Smooth muscle cell (in vitro differentiated cells): Measurements from ENCODE around the gene P2RY2. TPM values are rescaled to one million over a fixed set of nuclear protein-coding genes. Genes with fewer than 3 reads are reported as not detected.

ENCODE experiments used
- DNase-seq: peaks from one replicate; lab custom pipeline; 2025; ENCODE audit not compliant: unreplicated experiment; lab: John Stamatoyannopoulos, UW
- H2AFZ ChIP-seq: fragments of 200-600 bp; sonication (generic); 2 replicates; pipeline ENCODE4 v1.6.0; 2016; ENCODE audit warnings: antibody characterized with exemption, low read depth, mild to moderate bottlenecking
- H3F3A ChIP-seq: fragments of 200-600 bp; sonication (generic); 2 replicates; pipeline ENCODE4 v1.6.0; 2017; ENCODE audit warnings: antibody characterized with exemption, low read depth
- H3K27ac ChIP-seq: fragments of 200-600 bp; sonication (generic); 2 replicates; pipeline ENCODE4 v1.5.1; 2016; ENCODE audit warnings: low read depth, mild to moderate bottlenecking
- H3K27me3 ChIP-seq: fragments of 200-600 bp; sonication (generic); 2 replicates; pipeline ENCODE4 v1.6.1; 2016; ENCODE audit warnings: low read depth, mild to moderate bottlenecking
- H3K36me3 ChIP-seq: fragments of 200-600 bp; sonication (generic); 2 replicates; pipeline ENCODE4 v1.5.1; 2016; ENCODE audit warnings: low read depth
- H3K4me1 ChIP-seq: fragments of 200-600 bp; sonication (generic); 2 replicates; pipeline ENCODE4 v1.5.1; 2016; ENCODE audit warnings: low read depth
- H3K4me2 ChIP-seq: fragments of 200-600 bp; sonication (generic); 2 replicates; pipeline ENCODE4 v1.6.0; 2016; ENCODE audit warnings: mild to moderate bottlenecking
- H3K4me3 ChIP-seq: fragments of 200-600 bp; sonication (generic); 2 replicates; pipeline ENCODE4 v1.5.1; 2016; ENCODE audit warnings: mild to moderate bottlenecking
- H3K79me2 ChIP-seq: fragments of 200-600 bp; sonication (generic); 2 replicates; pipeline ENCODE4 v1.6.0; 2016; ENCODE audit warnings: low read depth, mild to moderate bottlenecking
- H3K9ac ChIP-seq: fragments of 200-600 bp; sonication (generic); 2 replicates; pipeline ENCODE4 v1.6.0; 2016; ENCODE audit warnings: low read depth
- H3K9me3 ChIP-seq: fragments of 200-600 bp; sonication (generic); replicated peaks from 2 replicates; pipeline ENCODE4 v1.5.1; 2016; ENCODE audit warnings: low read depth
- H4K20me1 ChIP-seq: fragments of 200-600 bp; sonication (generic); 2 replicates; pipeline ENCODE4 v1.6.0; 2016; ENCODE audit warnings: low read depth
- CTCF ChIP-seq: fragments of 200-600 bp; sonication (generic); IDR thresholded peaks from 2 replicates; pipeline ENCODE4 v1.5.1; 2017; ENCODE audit warnings: borderline replicate concordance, mild to moderate bottlenecking, antibody characterized with exemption; ENCODE audit not compliant: insufficient read depth, poor library complexity, severe bottlenecking
- whole genome bisulfite sequencing: methylation state at CpG from one replicate; pipeline ENCODE4 v1.1.7; 2016; ENCODE audit warnings: low lambda C conversion rate; 5-methylcytosine and 5-hydroxymethylcytosine counted together
- polyA plus RNA-seq: library from polyadenylated mRNA; unstranded; fragments of >200 nt; fragmentation: Nextera tagmentation; extraction: Ambion mirVana; gene quantifications from 2 replicates; pipeline ENCODE4 v1.2.1, GENCODE V29; 2016
- total RNA-seq: library from RNA; depleted of rRNA; stranded (reverse); fragments of >200 nt; gene quantifications from 2 replicates; pipeline ENCODE4 v1.2.3, GENCODE V29; 2014

P2RY2 gene
- total and polyA plus RNA-seq, 2 experiments from 2014 or later: 5.8 TPM; not detected in 1

- DNase-seq: no peak
- no peaks in the 10 kb centered on the region for H3F3A ChIP-seq
- 60% methylated on average over 3 of the region's 3 CpGs for WGBS
- H3K9me3 ChIP-seq: no peaks in the 10 kb centered on the region
- H3K4me1 ChIP-seq: no peaks in the 10 kb centered on the region
- H4K20me1 ChIP-seq: no peaks in the 10 kb centered on the region
- no peak for TF ChIP-seq CTCF
- no peak overlapping the region for H2AFZ ChIP-seq
- no peaks in the 10 kb centered on the region for H3K27me3 ChIP-seq
- no peak overlapping the region for H3K4me2 ChIP-seq
- H3K36me3 ChIP-seq: no peaks in the 10 kb centered on the region
- H3K79me2 ChIP-seq: no peaks in the 10 kb centered on the region
- H3K9ac ChIP-seq: no peak overlapping the region
- peak overlapping the region; percentile 43 for H3K27ac ChIP-seq
- H3K4me3 ChIP-seq: no peak overlapping the region
Measured at GRCh38 chr11:73248526-73249185, 30.6 kb downstream of the P2RY2 start.

GRCh38 chr11:73249304-73249703 lies 31.2 kb downstream of the P2RY2 start:
- WGBS: 55% methylated on average over 5 of the region's 5 CpGs
- no peaks in the 10 kb centered on the region for H3K4me1 ChIP-seq
- DNase-seq: no peak
- H4K20me1 ChIP-seq: no peaks in the 10 kb centered on the region
- H3K27me3 ChIP-seq: no peaks in the 10 kb centered on the region
- H2AFZ ChIP-seq: no peak overlapping the region
- no peaks in the 10 kb centered on the region for H3F3A ChIP-seq
- H3K4me3 ChIP-seq: no peak overlapping the region
- H3K4me2 ChIP-seq: no peak overlapping the region
- H3K36me3 ChIP-seq: no peaks in the 10 kb centered on the region
- TF ChIP-seq CTCF: no peak
- H3K27ac ChIP-seq: peak overlapping the region; percentile 82
- H3K9ac ChIP-seq: no peak overlapping the region
- no peaks in the 10 kb centered on the region for H3K9me3 ChIP-seq
- H3K79me2 ChIP-seq: no peaks in the 10 kb centered on the region

GRCh38 chr11:73249853-73250783 lies 32.0 kb downstream of the P2RY2 start:
- no peaks in the 10 kb centered on the region for H4K20me1 ChIP-seq
- peak overlapping the region; percentile 82 for H3K27ac ChIP-seq
- no peaks in the 10 kb centered on the region for H3K79me2 ChIP-seq
- 82% methylated on average over 11 of the region's 11 CpGs for WGBS
- no peak for DNase-seq
- H3K4me2 ChIP-seq: no peak overlapping the region
- no peak overlapping the region for H2AFZ ChIP-seq
- H3K9me3 ChIP-seq: no peaks in the 10 kb centered on the region
- H3K27me3 ChIP-seq: no peaks in the 10 kb centered on the region
- no peak for TF ChIP-seq CTCF
- H3K9ac ChIP-seq: no peak overlapping the region
- H3F3A ChIP-seq: no peaks in the 10 kb centered on the region
- no peaks in the 10 kb centered on the region for H3K36me3 ChIP-seq
- H3K4me3 ChIP-seq: no peak overlapping the region
- H3K4me1 ChIP-seq: no peaks in the 10 kb centered on the region
